ENCODE measurements around the gene TEX101.
"Not testable (repeated sequence)": the region's sequence is repeated elsewhere in the genome, so short reads cannot be mapped to it uniquely, and the experiment has no call there.

DNA sequence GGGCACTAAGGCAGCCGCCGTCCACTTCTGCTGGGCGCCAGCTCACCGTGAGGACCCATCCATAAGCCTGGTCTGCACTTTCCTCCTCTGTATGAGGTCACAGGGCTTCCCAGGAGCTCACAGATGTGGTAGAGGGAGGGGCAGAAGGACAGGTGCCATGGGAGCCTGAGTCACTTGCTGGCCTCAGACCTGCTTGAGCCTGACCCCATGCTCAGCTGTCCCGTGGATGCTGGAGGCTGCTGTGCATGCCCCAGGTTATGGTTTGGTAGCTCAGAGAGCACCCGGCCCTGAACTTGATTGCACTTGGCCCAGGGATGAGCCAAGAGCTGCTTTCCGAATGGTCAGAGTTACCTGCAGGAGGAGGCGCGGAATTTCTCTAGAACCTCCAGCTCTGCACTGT, 49.0 kb upstream of the TEX101 start:
- TF ChIP-seq, protein P1, sequence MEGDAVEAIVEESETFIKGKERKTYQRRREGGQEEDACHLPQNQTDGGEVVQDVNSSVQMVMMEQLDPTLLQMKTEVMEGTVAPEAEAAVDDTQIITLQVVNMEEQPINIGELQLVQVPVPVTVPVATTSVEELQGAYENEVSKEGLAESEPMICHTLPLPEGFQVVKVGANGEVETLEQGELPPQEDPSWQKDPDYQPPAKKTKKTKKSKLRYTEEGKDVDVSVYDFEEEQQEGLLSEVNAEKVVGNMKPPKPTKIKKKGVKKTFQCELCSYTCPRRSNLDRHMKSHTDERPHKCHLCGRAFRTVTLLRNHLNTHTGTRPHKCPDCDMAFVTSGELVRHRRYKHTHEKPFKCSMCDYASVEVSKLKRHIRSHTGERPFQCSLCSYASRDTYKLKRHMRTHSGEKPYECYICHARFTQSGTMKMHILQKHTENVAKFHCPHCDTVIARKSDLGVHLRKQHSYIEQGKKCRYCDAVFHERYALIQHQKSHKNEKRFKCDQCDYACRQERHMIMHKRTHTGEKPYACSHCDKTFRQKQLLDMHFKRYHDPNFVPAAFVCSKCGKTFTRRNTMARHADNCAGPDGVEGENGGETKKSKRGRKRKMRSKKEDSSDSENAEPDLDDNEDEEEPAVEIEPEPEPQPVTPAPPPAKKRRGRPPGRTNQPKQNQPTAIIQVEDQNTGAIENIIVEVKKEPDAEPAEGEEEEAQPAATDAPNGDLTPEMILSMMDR (IDR thresholded peaks at IDR 0.05; ENCODE audit: borderline replicate concordance, extremely low read depth, low read length, poor library complexity, severe bottlenecking): not testable (repeated sequence)
- not testable (repeated sequence) for TF ChIP-seq EZH2 (IDR thresholded peaks at IDR 0.05; ENCODE audit: borderline replicate concordance, low read depth, low read length, severe bottlenecking)
